T-cell (primary cell): Measurements from ENCODE around the gene STRADA. TPM values are rescaled to one million over a fixed set of nuclear protein-coding genes. Genes with fewer than 3 reads are reported as not detected.

Experiments used
- ATAC-seq, 4 experiments: fragments of 200-7000 bp in 3 of 4; fragments of 150-1000 bp in 1 of 4; cut with Tn5 transposase; replicated peaks in 1 of 4; 1 replicate in 3 of 4; 2 replicates in 1 of 4; pipeline ENCODE4 v1.10.0; 2021; ENCODE audit warnings: moderate library complexity in 3 of 4, mild to moderate bottlenecking in 2 of 4, moderate number of reproducible peaks in 1 of 4
- CTCF ChIA-PET, 2 donors: fragments of 300-600 bp; sonication (Branson Sonifier 250); formaldehyde crosslinking; loops; one replicate each; lab custom pipeline; 2022; ENCODE audit warnings: antibody characterized with exemption in 2 of 2; lab: Charles Lee
- POLR2A ChIA-PET, 2 donors: fragments of 300-600 bp; sonication (Branson Sonifier 250); formaldehyde crosslinking; loops; one replicate each; lab custom pipeline; 2022; ENCODE audit warnings: antibody characterized with exemption in 2 of 2; lab: Charles Lee
- DNase-seq, 35 experiments: peaks; one replicate each; pipeline versions ENCODE4 v3.0.0 to v3.0.0-alpha.2; 2013 to 2023
- H3K27ac ChIP-seq: one replicate; pipeline ENCODE4 v1.5.1; 2013; ENCODE audit warnings: low read length
- H3K27me3 ChIP-seq, 2 experiments: replicated peaks in 1 of 2; 1 replicate in 1 of 2; 2 replicates in 1 of 2; pipeline versions ENCODE4 v1.6.1 to v1.7.0; 2013; ENCODE audit warnings: low read length in 1 of 2, mixed read lengths in 1 of 2; ENCODE audit not compliant: control insufficient read depth in 2 of 2, insufficient read depth in 2 of 2; ENCODE audit errors: extremely low read depth in 1 of 2
- H3K36me3 ChIP-seq, 2 donors: 1 replicate in 1 of 2; 2 replicates in 1 of 2; pipeline versions ENCODE4 v1.6.1 to v1.7.0; 2013; ENCODE audit warnings: low read length in 1 of 2; ENCODE audit not compliant: control insufficient read depth in 2 of 2, insufficient read depth in 1 of 2; ENCODE audit errors: extremely low read depth in 1 of 2
- H3K4me1 ChIP-seq, 2 experiments: 1 replicate in 1 of 2; 2 replicates in 1 of 2; pipeline versions ENCODE4 v1.6.1 to v1.7.0; 2013; ENCODE audit warnings: low read length in 2 of 2, mixed read lengths in 1 of 2; ENCODE audit not compliant: insufficient read depth in 2 of 2, control insufficient read depth in 1 of 2; ENCODE audit errors: extremely low read depth in 1 of 2
- H3K4me3 ChIP-seq, 2 donors: 1 replicate in 1 of 2; 2 replicates in 1 of 2; pipeline versions ENCODE4 v1.5.1 to v1.7.0; 2013; ENCODE audit warnings: mild to moderate bottlenecking in 2 of 2, low read length in 1 of 2, moderate library complexity in 1 of 2; ENCODE audit not compliant: control insufficient read depth in 1 of 2; ENCODE audit errors: extremely low read depth in 1 of 2
- H3K9me3 ChIP-seq: 2 replicates; pipeline ENCODE4 v1.7.0; 2013
- H3K27ac Mint-ChIP-seq, 2 donors: one replicate each; pipeline ENCODE4 v1.8.0; 2020 to 2021; ENCODE audit warnings: mild to moderate bottlenecking in 2 of 2, mixed read lengths in 2 of 2
- H3K27me3 Mint-ChIP-seq, 2 donors: one replicate each; pipeline ENCODE4 v1.8.0; 2021 to 2022; ENCODE audit warnings: mixed read lengths in 2 of 2
- H3K36me3 Mint-ChIP-seq: one replicate; pipeline ENCODE4 v1.8.0; 2021; ENCODE audit warnings: mixed read lengths
- H3K4me1 Mint-ChIP-seq, 3 donors: one replicate each; pipeline ENCODE4 v1.8.0; 2020 to 2022; ENCODE audit warnings: mixed read lengths in 3 of 3, mild to moderate bottlenecking in 1 of 3
- H3K4me3 Mint-ChIP-seq, 3 donors: one replicate each; pipeline ENCODE4 v1.8.0; 2020 to 2022; ENCODE audit warnings: mild to moderate bottlenecking in 3 of 3, mixed read lengths in 3 of 3, moderate library complexity in 3 of 3
- H3K9me3 Mint-ChIP-seq, 3 donors: one replicate each; pipeline ENCODE4 v1.8.0; 2020 to 2022; ENCODE audit warnings: mixed read lengths in 3 of 3
- WGBS: methylation state at CpG from one replicate; pipeline ENCODE4 v1.1.5; 2013; ENCODE audit warnings: missing lambda C conversion rate; ENCODE audit not compliant: insufficient coverage; 5-methylcytosine and 5-hydroxymethylcytosine counted together
- total RNA-seq, 35 experiments: library from RNA in 6 of 35; stranded (reverse) in 6 of 35; fragments of 120-200 nt in 1 of 35; gene quantifications; one replicate each; pipeline versions ENCODE4 v1.2.1 to v1.2.4 and lab custom pipeline; 2013 to 2026

Gene STRADA
- total RNA-seq, 5 donors from 2014 or later (not counting 1 experiment from before 2014, with no cell fraction given) = 46.9 to 58.8 (median 48.6) TPM

DNA sequence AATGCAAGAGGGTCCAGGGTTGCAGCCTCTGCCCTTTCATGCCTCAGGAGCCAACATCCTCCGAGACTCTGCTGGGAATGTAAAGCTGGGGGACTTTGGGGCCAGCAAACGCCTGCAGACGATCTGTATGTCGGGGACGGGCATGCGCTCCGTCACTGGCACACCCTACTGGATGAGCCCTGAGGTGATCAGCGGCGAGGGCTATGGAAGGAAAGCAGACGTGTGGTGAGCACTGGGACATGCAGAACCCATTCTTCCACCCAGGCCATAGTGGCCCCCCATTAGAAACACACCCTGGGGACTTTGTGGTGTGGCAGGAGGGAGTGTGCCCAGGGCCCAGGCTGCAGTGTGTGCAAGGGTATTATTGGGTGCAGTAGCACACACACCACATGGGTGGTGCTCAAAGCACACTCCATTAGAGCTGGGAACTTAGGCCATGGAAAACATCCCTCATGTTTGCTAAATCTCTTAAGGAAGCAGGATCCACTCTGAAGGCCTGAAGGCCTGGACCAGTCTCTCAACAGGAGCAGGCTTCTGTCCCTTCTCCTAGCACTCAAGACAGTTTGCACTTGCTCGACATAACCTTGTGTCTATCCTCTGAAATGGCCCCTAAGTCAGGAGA, 49.3 kb downstream of the STRADA start:
- no peaks in the 10 kb centered on the region for H3K9me3 Mint-ChIP-seq
- peak overlapping the region; percentile 85 to 99 for H3K27ac Mint-ChIP-seq
- no peak overlapping the region for H3K4me3 ChIP-seq
- peaks cover 19 to 82% of the 10 kb centered on the region in 2 donors for H3K36me3 ChIP-seq
- peaks cover 51% of the 10 kb centered on the region for H3K36me3 Mint-ChIP-seq
- peaks cover 30 to 45% of the 10 kb centered on the region in 2 experiments for H3K4me1 ChIP-seq
- WGBS = 98% methylated on average over 5 of the region's 11 CpGs
- ATAC-seq (no peak), DNase-seq (no peak)
- ChIA-PET CTCF (interaction anchor here in 1 of 2 donors (6.6 kb wide), 1 partner anchor 18 kb away, joined by 70 read pairs; no protein-coding TSS in a partner anchor), POLR2A (interaction anchor here in 1 of 2 donors (1.8 kb wide), 1 partner anchor 11 kb away, joined by 7 read pairs; no protein-coding TSS in a partner anchor)
- no peaks in the 10 kb centered on the region for H3K27me3 ChIP-seq
- H3K4me3 Mint-ChIP-seq = no peak overlapping the region
- peaks cover 48 to 52% (median 51%) of the 10 kb centered on the region in 3 donors for H3K4me1 Mint-ChIP-seq
- H3K27ac ChIP-seq = no peak overlapping the region
- H3K9me3 ChIP-seq = no peaks in the 10 kb centered on the region
- H3K27me3 Mint-ChIP-seq = no peaks in the 10 kb centered on the region

DNA sequence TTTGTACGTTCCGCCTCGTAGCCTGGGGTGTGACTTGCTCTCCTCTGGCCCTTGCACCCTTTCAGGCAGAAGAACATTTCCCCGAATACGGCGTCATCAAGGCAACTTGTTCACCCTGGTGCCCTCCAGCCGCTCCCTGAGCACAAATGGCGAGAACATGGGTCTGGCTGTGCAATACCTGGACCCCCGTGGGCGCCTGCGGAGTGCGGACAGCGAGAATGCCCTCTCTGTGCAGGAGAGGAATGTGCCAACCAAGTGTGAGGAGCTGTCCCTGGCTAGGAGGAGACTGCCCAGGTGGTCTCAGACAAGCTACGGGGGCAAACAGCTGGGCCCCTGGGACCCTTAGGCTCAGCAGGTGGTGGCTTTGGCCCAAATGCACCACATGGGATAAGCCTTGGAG, 52.1 kb downstream of the STRADA start:
- WGBS = 97% methylated on average over 13 of the region's 14 CpGs
- H3K27me3 ChIP-seq = no peaks in the 10 kb centered on the region
- Mint-ChIP-seq H3K4me3 (no peak overlapping the region), H3K27ac (no peak overlapping the region), H3K27me3 (no peaks in the 10 kb centered on the region), H3K9me3 (no peaks in the 10 kb centered on the region), H3K36me3 (peaks cover 48% of the 10 kb centered on the region), H3K4me1 (peaks cover 20 to 24% (median 23%) of the 10 kb centered on the region in 3 donors)
- no peak overlapping the region for H3K27ac ChIP-seq
- DNase-seq (no peak), ATAC-seq (no peak)
- H3K36me3 ChIP-seq = peaks cover 18 to 84% of the 10 kb centered on the region in 2 donors
- ChIA-PET CTCF (interaction anchor here (0.5 to 1.0 kb wide), 2 partner anchors 21 to 80 kb away, joined by 3 to 7 read pairs; no protein-coding TSS in a partner anchor), POLR2A (no interaction called here)
- H3K4me1 ChIP-seq = peaks cover 4 to 17% of the 10 kb centered on the region in 2 experiments
- no peak overlapping the region for H3K4me3 ChIP-seq
- H3K9me3 ChIP-seq = no peaks in the 10 kb centered on the region

DNA sequence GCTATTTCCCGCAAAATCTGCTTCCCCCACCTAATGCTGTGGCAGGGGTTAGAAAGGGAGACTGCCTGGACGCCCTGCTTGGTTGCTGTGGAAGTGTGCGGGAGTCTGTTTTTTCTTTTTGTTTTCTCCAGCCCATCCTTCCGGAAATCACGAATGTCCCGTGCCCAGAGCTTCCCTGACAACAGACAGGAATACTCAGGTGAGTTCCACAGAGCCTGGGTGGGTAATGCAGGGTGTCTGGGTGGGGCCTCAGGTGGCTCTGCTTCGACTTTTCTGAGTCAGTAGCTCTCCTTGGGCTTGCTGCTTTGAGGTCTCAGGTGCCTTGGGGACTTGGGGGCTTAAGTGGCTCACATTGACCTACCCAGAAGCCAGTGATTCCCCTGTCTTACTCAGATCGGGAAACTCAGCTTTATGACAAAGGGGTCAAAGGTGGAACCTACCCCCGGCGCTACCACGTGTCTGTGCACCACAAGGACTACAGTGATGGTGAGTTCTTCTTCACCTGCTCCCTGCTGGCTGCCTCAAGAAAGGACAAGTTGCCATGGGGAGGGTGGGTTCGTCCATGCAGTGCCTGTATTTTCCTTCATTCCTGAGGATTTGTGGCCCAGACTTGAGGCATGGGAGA, 53.1 kb downstream of the STRADA start:
- ChIA-PET POLR2A (no interaction called here), CTCF (no interaction called here)
- Mint-ChIP-seq H3K4me1 (peaks cover 10 to 14% (median 13%) of the 10 kb centered on the region in 3 donors), H3K27me3 (no peaks in the 10 kb centered on the region), H3K27ac (peak overlapping the region in 1 of 2 donors; percentile 64), H3K4me3 (no peak overlapping the region), H3K9me3 (no peaks in the 10 kb centered on the region), H3K36me3 (peaks cover 43% of the 10 kb centered on the region)
- Histone ChIP-seq H3K36me3 (peaks cover 12 to 84% of the 10 kb centered on the region in 2 donors), H3K4me1 (peaks cover 0 to 7% of the 10 kb centered on the region in 2 experiments), H3K9me3 (no peaks in the 10 kb centered on the region), H3K4me3 (no peak overlapping the region), H3K27me3 (no peaks in the 10 kb centered on the region), H3K27ac (no peak overlapping the region)
- DNase-seq (no peak), ATAC-seq (no peak)
- WGBS = 83% methylated on average over 8 of the region's 12 CpGs

DNA sequence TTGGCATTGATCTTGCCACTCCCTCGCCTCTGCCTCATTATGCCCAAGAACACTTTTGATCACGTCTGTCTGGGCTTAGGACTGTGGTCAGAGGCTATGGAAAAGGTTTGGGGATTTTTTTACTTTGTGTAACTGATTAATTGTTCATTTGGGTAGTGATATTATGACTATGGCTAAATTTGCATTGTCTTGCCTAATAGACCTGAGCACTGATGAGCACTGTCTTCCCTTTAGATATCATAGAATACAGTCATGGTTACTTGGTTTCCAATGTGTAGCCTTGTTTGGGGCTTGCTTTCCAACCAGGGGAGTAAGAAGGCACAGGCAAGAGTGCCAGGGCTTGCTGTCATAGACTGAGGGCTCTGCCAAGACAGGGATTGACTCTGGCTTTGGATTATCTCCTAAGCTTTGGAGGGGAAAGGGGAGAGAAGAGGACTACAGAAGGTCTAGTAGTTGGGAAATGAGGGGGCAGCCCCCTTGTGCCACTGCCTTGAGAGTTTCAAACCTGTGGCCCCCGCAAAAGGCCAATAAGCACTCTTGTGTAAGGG, 55.4 kb downstream of the STRADA start:
- DNase-seq (no peak), ATAC-seq (no peak)
- CTCF ChIA-PET = interaction anchor here in 1 of 2 donors (0.6 kb wide), 1 partner anchor 84 kb away, joined by 4 read pairs; no protein-coding TSS in a partner anchor
- Mint-ChIP-seq H3K4me3 (no peak overlapping the region), H3K9me3 (no peaks in the 10 kb centered on the region), H3K4me1 (peaks cover 0 to 2% (median 0%) of the 10 kb centered on the region in 3 donors), H3K27ac (peak overlapping the region; percentile 46 to 62), H3K27me3 (no peaks in the 10 kb centered on the region), H3K36me3 (peaks cover 51% of the 10 kb centered on the region)
- Histone ChIP-seq H3K9me3 (no peaks in the 10 kb centered on the region), H3K36me3 (peaks cover 15 to 86% of the 10 kb centered on the region in 2 donors), H3K4me1 (no peaks in the 10 kb centered on the region), H3K27ac (no peak overlapping the region), H3K27me3 (no peaks in the 10 kb centered on the region), H3K4me3 (no peak overlapping the region)
- 100% methylated on average over 1 of the region's 3 CpGs for WGBS
- POLR2A ChIA-PET = no interaction called here

DNA sequence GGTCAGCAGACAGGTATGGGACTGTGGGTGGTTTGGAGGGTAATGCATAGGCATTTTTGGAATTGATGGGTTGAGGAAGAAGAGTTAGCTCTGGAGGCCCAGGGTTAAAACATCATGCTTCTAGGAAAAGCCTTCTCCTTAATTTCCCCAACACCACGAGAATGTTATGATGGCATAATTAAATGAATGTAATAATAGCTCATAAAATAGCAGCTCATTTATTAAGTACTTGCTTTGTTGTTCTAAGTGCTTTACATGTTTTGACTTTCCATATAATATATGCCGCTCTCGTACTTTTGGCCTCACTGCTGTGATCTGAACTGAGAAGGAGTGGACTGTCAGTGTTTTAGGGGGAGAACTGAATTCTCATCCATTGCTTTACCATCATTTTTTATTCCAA, 56.0 kb downstream of the STRADA start:
- peaks cover 10 to 84% of the 10 kb centered on the region in 2 donors for H3K36me3 ChIP-seq
- ChIA-PET POLR2A (no interaction called here), CTCF (interaction anchor here in 1 of 2 donors (1.1 kb wide), 1 partner anchor 24 kb away, joined by 3 read pairs; no protein-coding TSS in a partner anchor)
- no peaks in the 10 kb centered on the region for H3K4me1 ChIP-seq
- H3K27me3 ChIP-seq = no peaks in the 10 kb centered on the region
- ATAC-seq (no peak), DNase-seq (no peak)
- no peak overlapping the region for H3K27ac ChIP-seq
- no peaks in the 10 kb centered on the region for H3K9me3 ChIP-seq
- H3K36me3 Mint-ChIP-seq = peaks cover 50% of the 10 kb centered on the region
- H3K4me3 ChIP-seq = no peak overlapping the region
- H3K9me3 Mint-ChIP-seq = no peaks in the 10 kb centered on the region
- no peak overlapping the region for H3K4me3 Mint-ChIP-seq
- no peaks in the 10 kb centered on the region for H3K27me3 Mint-ChIP-seq
- no CpG with 5 or more reads among the region's 3 CpGs for WGBS
- peak overlapping the region; percentile 44 to 62 for H3K27ac Mint-ChIP-seq
- H3K4me1 Mint-ChIP-seq = peaks cover 0 to 1% (median 1%) of the 10 kb centered on the region in 3 donors

DNA sequence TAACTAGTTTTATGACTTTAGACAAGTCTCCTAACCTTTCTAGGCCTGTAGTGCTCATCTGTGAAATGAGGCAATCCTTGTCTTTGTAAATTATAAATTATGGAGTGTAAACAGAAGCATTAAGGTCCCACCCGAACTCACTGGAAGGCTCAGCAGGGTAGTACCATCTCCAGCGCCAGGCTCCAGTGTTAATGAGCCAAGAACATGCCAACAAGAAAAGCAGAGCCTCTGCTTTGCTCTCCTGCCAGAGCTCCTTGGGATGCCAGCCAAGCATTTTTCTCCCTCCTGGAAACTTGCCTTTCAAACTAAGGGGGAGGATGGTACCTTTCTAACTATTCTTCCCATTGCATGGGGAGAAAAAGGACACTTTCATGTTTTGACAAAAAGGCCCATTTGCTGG, 56.6 kb downstream of the STRADA start:
- no peaks in the 10 kb centered on the region for H3K27me3 Mint-ChIP-seq
- ChIA-PET POLR2A (interaction anchor here in 1 of 2 donors (0.6 kb wide), 1 partner anchor 65 kb away, joined by 3 read pairs; no protein-coding TSS in a partner anchor), CTCF (interaction anchor here in 1 of 2 donors (1.1 kb wide), 1 partner anchor 25 kb away, joined by 3 read pairs; no protein-coding TSS in a partner anchor)
- DNase-seq = no peak
- Histone ChIP-seq H3K27me3 (no peaks in the 10 kb centered on the region), H3K36me3 (peaks cover 8 to 84% of the 10 kb centered on the region in 2 donors), H3K27ac (no peak overlapping the region), H3K9me3 (no peaks in the 10 kb centered on the region), H3K4me1 (no peaks in the 10 kb centered on the region), H3K4me3 (no peak overlapping the region)
- peaks cover 49% of the 10 kb centered on the region for H3K36me3 Mint-ChIP-seq
- WGBS = 100% methylated on average over 1 of the region's 2 CpGs
- peaks cover 0 to 4% (median 1%) of the 10 kb centered on the region in 3 donors for H3K4me1 Mint-ChIP-seq
- H3K27ac Mint-ChIP-seq = peak overlapping the region in 1 of 2 donors; percentile 16
- H3K9me3 Mint-ChIP-seq = no peaks in the 10 kb centered on the region
- no peak for ATAC-seq
- no peak overlapping the region for H3K4me3 Mint-ChIP-seq
